K562 (cell line): Measurements from ENCODE around the gene NEMF. TPM values are rescaled to one million over a fixed set of nuclear protein-coding genes. Genes with fewer than 3 reads are reported as not detected.
A peak's percentile ranks its signal among the peaks of the same experiment; 100 is the strongest.

Experiments used
- CSDE1 ChIP-seq, 2 experiments: fragments of 450-650 bp; IDR thresholded peaks; 2 replicates each; pipeline ENCODE4 v1.6.1; 2016; ENCODE audit warnings: mild to moderate bottlenecking in 1 of 2
- EP400 ChIP-seq: fragments of 450-650 bp; IDR thresholded peaks from 2 replicates; pipeline ENCODE4 v1.6.1; 2017; ENCODE audit warnings: antibody characterized with exemption, mild to moderate bottlenecking, moderate library complexity
- FUS ChIP-seq: fragments of 200-400 bp; formaldehyde crosslinking; optimal IDR thresholded peaks from 2 replicates; pipeline ENCODE3; 2017; ENCODE audit warnings: low read depth, low read length
- HNRNPLL ChIP-seq: fragments of 200-400 bp; formaldehyde crosslinking; IDR thresholded peaks from 2 replicates; pipeline ENCODE4 v1.6.1; 2017; ENCODE audit warnings: low read length, low read depth, mild to moderate bottlenecking; ENCODE audit not compliant: poor library complexity, severe bottlenecking
- KLF6 ChIP-seq: fragments of 250-450 bp; sonication (Bioruptor Pico); IDR thresholded peaks from 2 replicates; pipeline ENCODE4 v1.4.0; 2020; ENCODE audit warnings: mild to moderate bottlenecking, moderate library complexity, borderline replicate concordance
- NCOA6 ChIP-seq: fragments of 450-650 bp; IDR thresholded peaks from 2 replicates; pipeline ENCODE4 v1.6.1; 2017; ENCODE audit warnings: mild to moderate bottlenecking
- NCOR1 ChIP-seq: fragments of 450-650 bp; IDR thresholded peaks from 2 replicates; pipeline ENCODE4 v1.6.1; 2016; ENCODE audit warnings: mild to moderate bottlenecking, moderate library complexity
- PURB ChIP-seq: sonication (generic); formaldehyde crosslinking; IDR thresholded peaks from 2 replicates; pipeline ENCODE4 v1.9.0; 2021; ENCODE audit warnings: low read depth, mild to moderate bottlenecking, missing genetic modification reagents
- SMC3 ChIP-seq: conservative IDR thresholded peaks from 2 replicates; pipeline ENCODE4 v1.6.1; 2011; ENCODE audit warnings: low read depth, low read length, improper control_type of control experiment; ENCODE audit not compliant: insufficient read depth
- SUPT5H ChIP-seq: fragments of 450-650 bp; IDR thresholded peaks from 2 replicates; pipeline ENCODE4 v1.6.1; 2016
- ZC3H11A ChIP-seq: IDR thresholded peaks from 2 replicates; pipeline ENCODE4 v1.6.1; 2012; ENCODE audit warnings: low read depth, low read length, improper control_type of control experiment
- ZFP36 ChIP-seq: fragments of 150-350 bp; IDR thresholded peaks from 2 replicates; pipeline ENCODE4 v1.6.1; 2018; ENCODE audit warnings: low read length, low read depth; ENCODE audit not compliant: partially characterized antibody
- ZNF174 ChIP-seq: fragments of 250-450 bp; sonication (Bioruptor Pico); IDR thresholded peaks from 2 replicates; pipeline ENCODE4 v1.4.0; 2020; ENCODE audit warnings: mild to moderate bottlenecking
- ZNF3 ChIP-seq: fragments of 250-450 bp; sonication (Bioruptor Pico); IDR thresholded peaks from 2 replicates; pipeline ENCODE4 v1.5.0; 2021; ENCODE audit warnings: mild to moderate bottlenecking, moderate library complexity
- ZNF699 ChIP-seq: fragments of 250-450 bp; sonication (Bioruptor Pico); IDR thresholded peaks from 2 replicates; pipeline ENCODE4 v1.8.0; 2021; ENCODE audit warnings: mild to moderate bottlenecking, moderate library complexity; ENCODE audit not compliant: insufficient replicate concordance
- ZNF766 ChIP-seq: fragments of 200-800 bp; sonication (Bioruptor generic); conservative IDR thresholded peaks from 2 replicates; pipeline ENCODE4 v1.6.1; 2016; ENCODE audit warnings: missing genetic modification characterization, missing compliant biosample characterization
- ZNF778 ChIP-seq: fragments of 450-650 bp; formaldehyde crosslinking; IDR thresholded peaks from 2 replicates; pipeline ENCODE4 v1.4.0; 2020; ENCODE audit warnings: mild to moderate bottlenecking, moderate library complexity
- polyA plus RNA-seq, 8 experiments: library from polyadenylated mRNA; depleted of rRNA in 4 of 8; stranded (reverse) in 5 of 8; unstranded in 3 of 8; fragments of >200 nt; fragmentation: Nextera tagmentation in 2 of 8; fragmentation: Illumina TruSeq in 1 of 8; extraction: Ambion mirVana in 2 of 8; extraction: Trizol in 1 of 8; gene quantifications; 2 replicates each; pipeline versions ENCODE4 v1.2.1 to v1.2.3, GENCODE V29; 2011 to 2014; ENCODE audit warnings: inconsistent platforms in 1 of 8, missing spikeins in 1 of 8
- total RNA-seq, 7 experiments: library from RNA; depleted of rRNA in 6 of 7; stranded (reverse); fragments of >200 nt in 6 of 7; fragmentation: Illumina TruSeq in 2 of 7; extraction: Trizol in 2 of 7; gene quantifications; 2 replicates each; pipeline versions ENCODE4 v1.2.1 to v1.2.3, GENCODE V29; 2011 to 2021; ENCODE audit warnings: low replicate concordance in 1 of 7
- TF ChIP-seq, protein P1 (sequence below), 2 experiments: fragments of 450-650 bp in 1 of 2; IDR thresholded peaks; 2 replicates each; pipeline ENCODE4 v1.6.1; 2011 to 2017; ENCODE audit warnings: low read depth in 2 of 2, antibody characterized with exemption in 1 of 2, borderline replicate concordance in 1 of 2, low read length in 1 of 2, mild to moderate bottlenecking in 1 of 2, mixed read lengths in 1 of 2; ENCODE audit not compliant: control insufficient read depth in 1 of 2
- TF ChIP-seq, protein P2 (sequence below): fragments of 200-800 bp; sonication (Bioruptor generic); IDR thresholded peaks from 2 replicates; pipeline ENCODE4 v1.6.1; 2017; ENCODE audit warnings: missing genetic modification characterization, missing compliant biosample characterization
- TF ChIP-seq, protein P3 (sequence below): fragments of 250-450 bp; sonication (Bioruptor Pico); IDR thresholded peaks from 2 replicates; pipeline ENCODE4 v1.8.0; 2022; ENCODE audit warnings: moderate library complexity, mild to moderate bottlenecking, inconsistent platforms

The NEMF gene
- total and polyA plus RNA-seq, 9 of the 15 experiments (the other 6 are each of a cell fraction or from before 2014, with no cell fraction given) = 38.8 to 94.4 (median 61.0) TPM

DNA sequence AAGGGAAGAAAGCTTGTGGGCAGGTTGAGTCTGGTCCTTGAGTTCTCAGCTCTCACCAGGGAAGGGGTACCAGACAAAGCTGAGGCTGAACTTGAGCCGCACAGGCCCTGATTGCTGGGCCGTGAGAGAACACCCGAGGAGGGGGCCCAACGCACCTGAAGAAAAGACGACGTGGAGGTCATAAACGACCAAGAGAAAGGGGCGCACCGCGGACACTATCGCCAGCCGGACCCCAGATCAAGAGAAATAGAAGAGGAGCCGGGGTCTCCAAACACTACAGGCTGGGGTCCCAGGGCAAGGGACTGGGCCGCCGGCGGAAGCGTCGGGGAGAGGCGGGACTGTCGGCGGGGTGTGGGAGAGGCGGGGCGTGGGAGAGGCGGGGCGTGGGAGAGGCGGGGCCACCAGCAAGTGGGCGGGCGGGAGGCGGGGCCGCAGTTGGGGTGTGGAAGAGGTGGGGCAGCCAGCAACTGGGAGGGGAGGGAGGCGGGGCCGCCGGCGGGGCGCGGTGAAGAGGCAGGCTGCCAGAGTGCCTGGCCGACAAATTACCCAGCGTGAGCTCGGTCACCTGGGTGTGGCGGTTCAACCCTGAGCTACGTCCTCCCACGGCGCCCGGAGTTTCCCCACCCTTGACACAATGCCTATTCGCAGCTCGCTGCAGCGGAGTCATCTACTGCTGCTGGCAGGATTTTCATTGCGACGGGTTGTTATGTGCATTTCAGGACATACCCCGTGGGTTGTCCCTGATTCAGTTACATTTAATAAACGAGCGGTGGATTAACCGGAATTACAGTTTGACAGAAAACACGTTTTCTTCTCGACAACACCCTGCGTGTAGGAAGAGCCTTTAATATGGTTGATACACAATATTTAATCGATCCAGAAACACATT lies 15.5 kb upstream of the NEMF start (continued):
- TF ChIP-seq, protein P1, sequence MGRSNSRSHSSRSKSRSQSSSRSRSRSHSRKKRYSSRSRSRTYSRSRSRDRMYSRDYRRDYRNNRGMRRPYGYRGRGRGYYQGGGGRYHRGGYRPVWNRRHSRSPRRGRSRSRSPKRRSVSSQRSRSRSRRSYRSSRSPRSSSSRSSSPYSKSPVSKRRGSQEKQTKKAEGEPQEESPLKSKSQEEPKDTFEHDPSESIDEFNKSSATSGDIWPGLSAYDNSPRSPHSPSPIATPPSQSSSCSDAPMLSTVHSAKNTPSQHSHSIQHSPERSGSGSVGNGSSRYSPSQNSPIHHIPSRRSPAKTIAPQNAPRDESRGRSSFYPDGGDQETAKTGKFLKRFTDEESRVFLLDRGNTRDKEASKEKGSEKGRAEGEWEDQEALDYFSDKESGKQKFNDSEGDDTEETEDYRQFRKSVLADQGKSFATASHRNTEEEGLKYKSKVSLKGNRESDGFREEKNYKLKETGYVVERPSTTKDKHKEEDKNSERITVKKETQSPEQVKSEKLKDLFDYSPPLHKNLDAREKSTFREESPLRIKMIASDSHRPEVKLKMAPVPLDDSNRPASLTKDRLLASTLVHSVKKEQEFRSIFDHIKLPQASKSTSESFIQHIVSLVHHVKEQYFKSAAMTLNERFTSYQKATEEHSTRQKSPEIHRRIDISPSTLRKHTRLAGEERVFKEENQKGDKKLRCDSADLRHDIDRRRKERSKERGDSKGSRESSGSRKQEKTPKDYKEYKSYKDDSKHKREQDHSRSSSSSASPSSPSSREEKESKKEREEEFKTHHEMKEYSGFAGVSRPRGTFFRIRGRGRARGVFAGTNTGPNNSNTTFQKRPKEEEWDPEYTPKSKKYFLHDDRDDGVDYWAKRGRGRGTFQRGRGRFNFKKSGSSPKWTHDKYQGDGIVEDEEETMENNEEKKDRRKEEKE (IDR thresholded peaks at IDR 0.05; ENCODE audit: borderline replicate concordance in 1 of 2, control insufficient read depth in 1 of 2, low read depth in 2 of 2, low read length in 1 of 2) = no peak
- TF ChIP-seq ZNF699 (no peak), ZC3H11A (no peak), SMC3 (no peak), ZNF778 (CRISPR knock-in tag) (no peak), ZFP36 (no peak), ZNF766 (no peak), FUS (no peak), NCOR1 (no peak), PURB (CRISPR knock-in tag) (no peak), ZNF174 (CRISPR knock-in tag) (no peak), EP400 (peak; percentile 49; the same call in 1 of the 2 replicates), CSDE1 (IDR thresholded peaks at IDR 0.05) (no peak), KLF6 (CRISPR knock-in tag) (no peak), HNRNPLL (peak; percentile 71), ZNF3 (CRISPR knock-in tag) (no peak), SUPT5H (peak; percentile 66), NCOA6 (no peak)
- TF ChIP-seq, protein P2, sequence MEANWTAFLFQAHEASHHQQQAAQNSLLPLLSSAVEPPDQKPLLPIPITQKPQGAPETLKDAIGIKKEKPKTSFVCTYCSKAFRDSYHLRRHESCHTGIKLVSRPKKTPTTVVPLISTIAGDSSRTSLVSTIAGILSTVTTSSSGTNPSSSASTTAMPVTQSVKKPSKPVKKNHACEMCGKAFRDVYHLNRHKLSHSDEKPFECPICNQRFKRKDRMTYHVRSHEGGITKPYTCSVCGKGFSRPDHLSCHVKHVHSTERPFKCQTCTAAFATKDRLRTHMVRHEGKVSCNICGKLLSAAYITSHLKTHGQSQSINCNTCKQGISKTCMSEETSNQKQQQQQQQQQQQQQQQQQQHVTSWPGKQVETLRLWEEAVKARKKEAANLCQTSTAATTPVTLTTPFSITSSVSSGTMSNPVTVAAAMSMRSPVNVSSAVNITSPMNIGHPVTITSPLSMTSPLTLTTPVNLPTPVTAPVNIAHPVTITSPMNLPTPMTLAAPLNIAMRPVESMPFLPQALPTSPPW = peak; percentile 76
- TF ChIP-seq, protein P3, sequence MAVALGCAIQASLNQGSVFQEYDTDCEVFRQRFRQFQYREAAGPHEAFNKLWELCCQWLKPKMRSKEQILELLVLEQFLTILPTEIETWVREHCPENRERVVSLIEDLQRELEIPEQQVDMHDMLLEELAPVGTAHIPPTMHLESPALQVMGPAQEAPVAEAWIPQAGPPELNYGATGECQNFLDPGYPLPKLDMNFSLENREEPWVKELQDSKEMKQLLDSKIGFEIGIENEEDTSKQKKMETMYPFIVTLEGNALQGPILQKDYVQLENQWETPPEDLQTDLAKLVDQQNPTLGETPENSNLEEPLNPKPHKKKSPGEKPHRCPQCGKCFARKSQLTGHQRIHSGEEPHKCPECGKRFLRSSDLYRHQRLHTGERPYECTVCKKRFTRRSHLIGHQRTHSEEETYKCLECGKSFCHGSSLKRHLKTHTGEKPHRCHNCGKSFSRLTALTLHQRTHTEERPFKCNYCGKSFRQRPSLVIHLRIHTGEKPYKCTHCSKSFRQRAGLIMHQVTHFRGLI (CRISPR knock-in tag) = no peak
